RWPE2 (cell line): ENCODE measurements around the gene MON2.

Experiments used
- ATAC-seq: fragments of 200-7000 bp; cut with Tn5 transposase; 3 replicates; pipeline ENCODE4 v1.9.1; 2021; ENCODE audit warnings: low read depth
- DNase-seq: peaks from one replicate; pipeline ENCODE4 v3.0.0-alpha.2; 2020; ENCODE audit warnings: low spot score
- H3K27ac ChIP-seq: fragments of 450-650 bp; 2 replicates; pipeline ENCODE4 v1.5.1; 2017; ENCODE audit warnings: mild to moderate bottlenecking; ENCODE audit not compliant: poor library complexity, severe bottlenecking
- H3K27me3 ChIP-seq: fragments of 250-450 bp; sonication (Bioruptor Pico); 2 replicates; pipeline ENCODE4 v1.5.1; 2021; ENCODE audit warnings: mild to moderate bottlenecking, moderate library complexity; ENCODE audit not compliant: insufficient read depth, poor library complexity, severe bottlenecking
- H3K36me3 ChIP-seq: fragments of 250-450 bp; sonication (Bioruptor Pico); 2 replicates; pipeline ENCODE4 v1.5.1; 2020; ENCODE audit warnings: low read depth, mild to moderate bottlenecking, moderate library complexity
- H3K4me1 ChIP-seq: fragments of 250-450 bp; sonication (Bioruptor Pico); 2 replicates; pipeline ENCODE4 v1.5.1; 2021; ENCODE audit warnings: mild to moderate bottlenecking, moderate library complexity; ENCODE audit not compliant: insufficient read depth, poor library complexity, severe bottlenecking
- H3K4me3 ChIP-seq: fragments of 250-450 bp; sonication (Bioruptor Pico); 2 replicates; pipeline ENCODE4 v1.5.1; 2021; ENCODE audit warnings: mild to moderate bottlenecking, moderate library complexity; ENCODE audit not compliant: severe bottlenecking
- H3K9me3 ChIP-seq: fragments of 250-450 bp; sonication (Bioruptor Pico); 2 replicates; pipeline ENCODE4 v1.5.1; 2021; ENCODE audit warnings: mild to moderate bottlenecking, moderate library complexity; ENCODE audit not compliant: severe bottlenecking
- TF ChIP-seq, protein P1 (sequence below): fragments of 450-650 bp; IDR thresholded peaks from one replicate; pipeline ENCODE4 v1.5.1; 2017; ENCODE audit warnings: mild to moderate bottlenecking, moderate library complexity; ENCODE audit not compliant: poor library complexity, severe bottlenecking

Gene MON2

DNA sequence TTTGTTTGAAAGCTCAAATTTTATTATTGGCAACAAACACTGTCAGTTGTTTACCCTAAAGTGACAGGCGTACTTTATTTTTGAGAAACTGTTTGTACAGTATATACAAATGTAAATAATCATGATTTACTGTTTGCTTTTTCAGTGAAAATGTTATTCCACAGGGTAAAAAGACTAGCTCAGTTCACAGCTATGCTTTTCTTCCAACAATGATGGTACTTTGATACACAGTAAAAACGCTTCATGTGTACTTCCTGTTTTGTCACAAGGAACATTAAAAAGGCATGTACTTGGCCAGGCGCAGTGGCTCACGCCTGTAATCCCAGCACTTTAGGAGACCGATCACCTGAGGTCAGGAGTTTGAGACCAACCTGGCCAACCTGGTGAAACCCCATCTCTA lies 53.7 kb downstream of the MON2 start:
- ATAC-seq (no peak), DNase-seq (no peak)
- H3K4me1 ChIP-seq, result no peaks in the 10 kb centered on the region
- no peaks in the 10 kb centered on the region for H3K9me3 ChIP-seq
- TF ChIP-seq, protein P1, sequence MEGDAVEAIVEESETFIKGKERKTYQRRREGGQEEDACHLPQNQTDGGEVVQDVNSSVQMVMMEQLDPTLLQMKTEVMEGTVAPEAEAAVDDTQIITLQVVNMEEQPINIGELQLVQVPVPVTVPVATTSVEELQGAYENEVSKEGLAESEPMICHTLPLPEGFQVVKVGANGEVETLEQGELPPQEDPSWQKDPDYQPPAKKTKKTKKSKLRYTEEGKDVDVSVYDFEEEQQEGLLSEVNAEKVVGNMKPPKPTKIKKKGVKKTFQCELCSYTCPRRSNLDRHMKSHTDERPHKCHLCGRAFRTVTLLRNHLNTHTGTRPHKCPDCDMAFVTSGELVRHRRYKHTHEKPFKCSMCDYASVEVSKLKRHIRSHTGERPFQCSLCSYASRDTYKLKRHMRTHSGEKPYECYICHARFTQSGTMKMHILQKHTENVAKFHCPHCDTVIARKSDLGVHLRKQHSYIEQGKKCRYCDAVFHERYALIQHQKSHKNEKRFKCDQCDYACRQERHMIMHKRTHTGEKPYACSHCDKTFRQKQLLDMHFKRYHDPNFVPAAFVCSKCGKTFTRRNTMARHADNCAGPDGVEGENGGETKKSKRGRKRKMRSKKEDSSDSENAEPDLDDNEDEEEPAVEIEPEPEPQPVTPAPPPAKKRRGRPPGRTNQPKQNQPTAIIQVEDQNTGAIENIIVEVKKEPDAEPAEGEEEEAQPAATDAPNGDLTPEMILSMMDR, result no peak
- H3K27ac ChIP-seq, result no peak overlapping the region
- peaks cover 15% of the 10 kb centered on the region for H3K36me3 ChIP-seq
- H3K4me3 ChIP-seq, result no peak overlapping the region
- no peaks in the 10 kb centered on the region for H3K27me3 ChIP-seq

- TF ChIP-seq, protein P1, result peak; percentile 14
- H3K36me3 ChIP-seq, result peaks cover 36% of the 10 kb centered on the region
- ATAC-seq, result no peak
Observed at GRCh38 chr12:62522984-62523383, 56.4 kb downstream of the MON2 start.

DNA sequence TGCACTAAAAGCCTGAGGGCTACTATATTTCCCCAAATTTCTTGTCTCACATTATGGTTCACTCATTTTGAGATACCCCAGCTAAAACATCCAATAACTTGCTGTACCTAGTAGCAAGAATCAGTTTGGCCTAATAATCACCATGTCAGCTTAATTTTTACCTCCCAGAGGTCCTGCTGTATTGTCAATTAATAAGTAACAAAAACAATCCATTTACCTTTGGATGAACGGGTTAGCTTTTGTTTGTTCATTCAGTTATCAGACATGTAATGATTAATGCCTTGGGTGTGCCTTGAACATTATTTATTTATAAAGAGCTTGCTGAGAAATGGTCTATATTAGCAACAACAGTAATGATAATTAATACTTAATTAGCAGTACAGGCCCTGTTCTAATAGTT lies 57.0 kb downstream of the MON2 start:
- no peak overlapping the region for H3K27ac ChIP-seq
- no peaks in the 10 kb centered on the region for H3K4me1 ChIP-seq
- ATAC-seq (no peak), DNase-seq (no peak)
- no peaks in the 10 kb centered on the region for H3K27me3 ChIP-seq
- H3K36me3 ChIP-seq, result peaks cover 39% of the 10 kb centered on the region
- H3K4me3 ChIP-seq, result no peak overlapping the region
- TF ChIP-seq, protein P1, result no peak
- no peaks in the 10 kb centered on the region for H3K9me3 ChIP-seq

More at GRCh38 chr12:62522984-62523383, 56.4 kb downstream of the MON2 start:
- Histone ChIP-seq H3K27me3 (no peaks in the 10 kb centered on the region), H3K4me1 (no peaks in the 10 kb centered on the region), H3K4me3 (no peak overlapping the region), H3K9me3 (no peaks in the 10 kb centered on the region), H3K27ac (no peak overlapping the region)
- no peak for DNase-seq

GRCh38 chr12:62525271-62525670 lies 58.6 kb downstream of the MON2 start:
- Histone ChIP-seq H3K9me3 (no peaks in the 10 kb centered on the region), H3K4me3 (no peak overlapping the region), H3K36me3 (peaks cover 35% of the 10 kb centered on the region), H3K27ac (no peak overlapping the region), H3K4me1 (no peaks in the 10 kb centered on the region), H3K27me3 (no peaks in the 10 kb centered on the region)
- TF ChIP-seq, protein P1, result no peak
- ATAC-seq, result no peak
- DNase-seq, result no peak

DNA sequence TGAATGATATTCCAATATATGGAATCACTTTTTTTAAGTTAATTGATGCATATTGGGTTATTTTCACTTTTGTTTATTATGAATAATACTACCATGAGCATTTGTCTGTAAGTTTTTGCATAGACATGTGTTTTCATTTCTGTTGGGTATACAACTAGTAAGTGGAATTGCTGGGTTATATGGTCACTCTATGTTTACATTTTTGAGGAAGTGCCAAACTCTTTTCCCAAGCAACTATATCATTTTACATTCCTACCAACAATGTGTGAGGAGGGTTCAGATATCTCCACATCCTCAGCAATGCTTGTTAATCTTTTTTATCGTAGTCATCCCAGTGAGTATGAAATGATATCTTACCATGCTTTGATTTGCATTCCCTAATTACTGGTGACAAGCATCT lies 64.0 kb downstream of the MON2 start:
- DNase-seq, result no peak
- Histone ChIP-seq H3K27ac (no peak overlapping the region), H3K27me3 (no peaks in the 10 kb centered on the region), H3K4me1 (no peaks in the 10 kb centered on the region), H3K4me3 (no peak overlapping the region), H3K9me3 (no peaks in the 10 kb centered on the region), H3K36me3 (peaks cover 55% of the 10 kb centered on the region)
- TF ChIP-seq, protein P1, result no peak
- ATAC-seq, result no peak
